ENCODE data around the gene SPDYE5.

Gene SPDYE5

DNA sequence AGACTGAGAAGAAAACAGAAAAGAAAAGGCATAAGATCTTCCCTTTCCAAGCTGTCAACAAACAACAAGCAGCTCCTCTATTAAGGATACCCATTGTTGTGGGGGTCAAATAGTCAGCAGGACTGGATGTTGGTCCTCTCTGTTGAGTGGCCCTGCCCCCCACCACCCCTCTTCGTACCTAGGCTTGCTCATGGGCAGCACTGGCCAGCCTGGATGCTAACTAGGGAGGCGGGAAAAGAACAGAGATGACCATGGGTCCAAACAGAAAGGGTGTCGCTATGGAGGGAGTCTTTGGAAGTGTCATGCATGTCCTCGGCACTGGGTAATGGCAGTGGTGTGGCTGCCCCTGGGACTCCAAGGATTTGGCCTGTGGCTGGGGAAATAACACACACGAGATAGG lies 45.6 kb downstream of the SPDYE5 start:
- no peak for DNase-seq

DNA sequence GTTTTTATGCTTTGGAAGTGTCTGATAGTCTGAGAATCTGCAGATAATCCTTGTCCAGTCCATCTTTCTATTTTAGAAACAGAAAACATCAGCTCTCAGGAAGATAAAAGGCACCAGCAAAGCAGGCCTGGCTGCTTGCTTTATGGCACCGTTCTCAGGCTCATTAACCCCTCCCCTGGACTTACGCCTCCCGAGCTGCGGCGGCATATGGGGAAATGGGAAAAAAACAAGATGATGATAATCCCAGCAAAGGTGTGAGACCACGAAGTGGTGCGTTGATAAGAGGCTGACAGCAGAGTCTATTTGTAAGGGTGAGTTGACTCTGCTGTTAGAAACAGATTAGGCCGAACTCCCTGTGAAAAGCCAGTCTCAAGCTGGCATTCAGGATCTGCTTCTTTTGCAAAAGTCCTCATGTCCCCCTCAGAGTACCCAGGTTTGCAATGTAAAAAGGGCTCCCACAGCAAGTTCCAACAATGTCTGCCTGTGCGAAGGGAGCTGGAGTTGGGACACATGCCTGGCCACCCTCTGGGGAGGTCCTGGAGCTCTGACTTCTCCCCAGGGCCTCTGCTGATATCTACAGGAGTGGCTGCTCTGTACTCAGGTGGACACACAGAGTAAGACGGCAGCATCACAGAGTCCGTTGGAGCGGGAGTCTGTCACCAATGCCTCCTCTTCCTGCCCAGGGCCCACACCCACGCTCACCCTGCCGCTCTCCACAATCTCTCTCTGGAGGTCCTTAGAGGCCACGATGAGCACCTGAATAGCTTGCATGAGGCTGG lies 54.3 kb downstream of the SPDYE5 start:
- no peak for DNase-seq
